Lung (tissue), 12 donors: ENCODE results near the gene TBX4. TPM values are rescaled to one million over a fixed set of nuclear protein-coding genes. Genes with fewer than 3 reads are reported as not detected.
"Not testable (repeated sequence)": the region's sequence is repeated elsewhere in the genome, so short reads cannot be mapped to it uniquely, and the experiment has no call there.

Experiments
- ATAC-seq: fragments of 200-7000 bp; cut with Tn5 transposase; one replicate; pipeline ENCODE4 v1.9.1; 2020; ENCODE audit warnings: moderate number of reproducible peaks; ENCODE audit not compliant: insufficient read depth, low FRiP score
- DNase-seq, 3 donors: peaks; one replicate each; pipeline ENCODE4 v3.0.0-alpha.2; 2013 to 2017
- H3K27ac ChIP-seq, 2 donors: one replicate each; pipeline ENCODE4 v1.5.1; 2013; ENCODE audit warnings: mild to moderate bottlenecking in 2 of 2, moderate library complexity in 2 of 2, control low read depth in 1 of 2, inconsistent platforms in 1 of 2, low read depth in 1 of 2, low read length in 1 of 2
- H3K27me3 ChIP-seq, 3 donors: one replicate each; pipeline ENCODE4 v1.5.1; 2013; ENCODE audit warnings: low read length in 2 of 3; ENCODE audit not compliant: control insufficient read depth in 3 of 3, insufficient read depth in 3 of 3
- H3K36me3 ChIP-seq, 4 donors: one replicate each; pipeline ENCODE4 v1.5.1; 2013; ENCODE audit warnings: low read length in 4 of 4, mild to moderate bottlenecking in 1 of 4, moderate library complexity in 1 of 4; ENCODE audit not compliant: control insufficient read depth in 4 of 4, insufficient read depth in 4 of 4
- H3K4me1 ChIP-seq, 5 donors: one replicate each; pipeline ENCODE4 v1.5.1; 2013; ENCODE audit warnings: low read length in 5 of 5, mild to moderate bottlenecking in 2 of 5, moderate library complexity in 1 of 5; ENCODE audit not compliant: control insufficient read depth in 5 of 5, insufficient read depth in 5 of 5
- H3K4me3 ChIP-seq: one replicate; pipeline ENCODE4 v1.5.1; 2013; ENCODE audit warnings: mild to moderate bottlenecking, control low read depth, moderate library complexity
- H3K9ac ChIP-seq, 2 donors: one replicate each; pipeline ENCODE4 v1.5.1; 2013; ENCODE audit warnings: low read length in 2 of 2, control low read depth in 1 of 2; ENCODE audit not compliant: insufficient read depth in 1 of 2
- H3K9me3 ChIP-seq, 4 donors: one replicate each; pipeline ENCODE4 v1.5.1; 2013; ENCODE audit warnings: low read length in 3 of 4, mild to moderate bottlenecking in 1 of 4, moderate library complexity in 1 of 4; ENCODE audit not compliant: control insufficient read depth in 4 of 4, insufficient read depth in 3 of 4
- WGBS, 2 donors: extraction: QIAGEN DNeasy Blood & Tissue Kit; methylation state at CpG; one replicate each; pipeline ENCODE4 v1.1.7; 2013; 5-methylcytosine and 5-hydroxymethylcytosine counted together
- polyA plus RNA-seq, 2 donors: library from polyadenylated mRNA; stranded (reverse); fragments of 200-250 nt; gene quantifications; one replicate each; pipeline ENCODE4 v1.2.1, GENCODE V29; 2013
- total RNA-seq, 2 donors: library from RNA; depleted of rRNA in 1 of 2; stranded (reverse); fragments of >200 nt in 1 of 2; gene quantifications; one replicate each; pipeline ENCODE4 v1.2.1, GENCODE V29; 2014 to 2021
- TF ChIP-seq, protein P1 (sequence below): IDR thresholded peaks from 2 replicates; pipeline ENCODE4 v1.5.1; 2012; ENCODE audit warnings: mild to moderate bottlenecking; ENCODE audit errors: control extremely low read depth, extremely low read depth
- donor health status: control.
- donor health status: control.
- donor health status: Bipolar disorder and iron deficiency.
- donor health status: healthy.
- donor health status: DM: yes; HTN: yes; CAD: no.

Gene TBX4
- total and polyA plus RNA-seq, 4 donors = 6.1 to 53.7 (median 22.0) TPM

- no peak overlapping the region for H3K27ac ChIP-seq
- H3K9ac ChIP-seq = no peak overlapping the region
- TF ChIP-seq, protein P1, sequence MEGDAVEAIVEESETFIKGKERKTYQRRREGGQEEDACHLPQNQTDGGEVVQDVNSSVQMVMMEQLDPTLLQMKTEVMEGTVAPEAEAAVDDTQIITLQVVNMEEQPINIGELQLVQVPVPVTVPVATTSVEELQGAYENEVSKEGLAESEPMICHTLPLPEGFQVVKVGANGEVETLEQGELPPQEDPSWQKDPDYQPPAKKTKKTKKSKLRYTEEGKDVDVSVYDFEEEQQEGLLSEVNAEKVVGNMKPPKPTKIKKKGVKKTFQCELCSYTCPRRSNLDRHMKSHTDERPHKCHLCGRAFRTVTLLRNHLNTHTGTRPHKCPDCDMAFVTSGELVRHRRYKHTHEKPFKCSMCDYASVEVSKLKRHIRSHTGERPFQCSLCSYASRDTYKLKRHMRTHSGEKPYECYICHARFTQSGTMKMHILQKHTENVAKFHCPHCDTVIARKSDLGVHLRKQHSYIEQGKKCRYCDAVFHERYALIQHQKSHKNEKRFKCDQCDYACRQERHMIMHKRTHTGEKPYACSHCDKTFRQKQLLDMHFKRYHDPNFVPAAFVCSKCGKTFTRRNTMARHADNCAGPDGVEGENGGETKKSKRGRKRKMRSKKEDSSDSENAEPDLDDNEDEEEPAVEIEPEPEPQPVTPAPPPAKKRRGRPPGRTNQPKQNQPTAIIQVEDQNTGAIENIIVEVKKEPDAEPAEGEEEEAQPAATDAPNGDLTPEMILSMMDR = no peak
- H3K4me3 ChIP-seq = no peak overlapping the region
- DNase-seq (no peak), ATAC-seq (no peak)
- no peaks in the 10 kb centered on the region for H3K27me3 ChIP-seq
- WGBS, 2 donors = 81 to 89% methylated on average over 3 of the region's 3 CpGs
- no peaks in the 10 kb centered on the region for H3K36me3 ChIP-seq
- peaks cover 0 to 7% (median 0%) of the 10 kb centered on the region in 5 donors for H3K4me1 ChIP-seq
- no peaks in the 10 kb centered on the region for H3K9me3 ChIP-seq
These were observed 72.1 kb downstream of the TBX4 start for GRCh38 chr17:61524319-61524718.

DNA sequence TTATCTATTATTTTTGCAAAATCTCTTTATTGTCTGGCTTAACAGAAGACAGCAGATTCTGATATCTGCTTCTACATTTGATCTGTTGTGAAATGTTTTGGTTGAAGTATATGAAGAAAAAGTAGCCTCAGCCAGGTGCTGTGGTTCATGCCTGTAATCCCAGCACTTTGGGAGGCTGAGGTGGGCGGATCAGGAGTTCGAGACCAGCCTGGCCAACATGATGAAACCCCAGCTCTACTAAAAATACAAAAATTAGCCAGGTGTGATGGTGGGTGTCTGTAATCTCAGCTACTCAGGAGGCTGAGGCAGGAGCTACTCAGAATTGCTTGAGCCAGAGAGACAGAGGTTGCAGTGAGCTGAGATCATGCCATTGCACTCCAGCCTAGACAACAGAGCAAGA lies 75.2 kb downstream of the TBX4 start:
- WGBS, 2 donors = 94 to 96% methylated on average over 2 of the region's 2 CpGs

DNA sequence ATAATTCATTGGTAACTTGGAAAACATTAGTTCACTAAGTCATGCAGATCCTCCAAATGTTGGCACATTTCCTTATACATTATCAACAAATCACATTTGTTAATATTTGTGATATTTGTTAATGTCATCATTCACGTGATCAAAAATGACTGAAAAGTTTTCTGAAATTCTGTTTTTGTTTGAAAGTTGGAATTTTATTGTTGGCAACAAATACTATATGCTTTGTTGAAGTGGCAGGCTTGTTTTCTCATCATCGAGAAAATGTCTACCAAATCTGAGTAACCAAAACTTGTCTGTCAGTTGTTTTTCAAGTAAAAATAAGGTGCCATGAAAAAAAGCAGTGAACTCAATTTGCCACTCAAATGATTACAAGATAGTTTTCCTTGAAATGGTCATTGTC lies 75.9 kb downstream of the TBX4 start:
- H3K9ac ChIP-seq = no peak overlapping the region
- no peak for ATAC-seq
- H3K4me1 ChIP-seq = peaks cover 0 to 7% (median 0%) of the 10 kb centered on the region in 5 donors
- no peaks in the 10 kb centered on the region for H3K27me3 ChIP-seq
- H3K9me3 ChIP-seq = no peaks in the 10 kb centered on the region
- 87 to 92% methylated on average over 2 of the region's 2 CpGs for WGBS, 2 donors
- no peaks in the 10 kb centered on the region for H3K36me3 ChIP-seq
- TF ChIP-seq, protein P1 = no peak
- no peak overlapping the region for H3K27ac ChIP-seq
- H3K4me3 ChIP-seq = no peak overlapping the region
- no peak for DNase-seq

More for the DNA sequence above, 75.2 kb downstream of the TBX4 start:
- not testable (repeated sequence) for H3K4me1 ChIP-seq, H3K4me3 ChIP-seq, H3K27ac ChIP-seq, H3K9me3 ChIP-seq, ATAC-seq, H3K9ac ChIP-seq, DNase-seq, H3K36me3 ChIP-seq, H3K27me3 ChIP-seq

DNA sequence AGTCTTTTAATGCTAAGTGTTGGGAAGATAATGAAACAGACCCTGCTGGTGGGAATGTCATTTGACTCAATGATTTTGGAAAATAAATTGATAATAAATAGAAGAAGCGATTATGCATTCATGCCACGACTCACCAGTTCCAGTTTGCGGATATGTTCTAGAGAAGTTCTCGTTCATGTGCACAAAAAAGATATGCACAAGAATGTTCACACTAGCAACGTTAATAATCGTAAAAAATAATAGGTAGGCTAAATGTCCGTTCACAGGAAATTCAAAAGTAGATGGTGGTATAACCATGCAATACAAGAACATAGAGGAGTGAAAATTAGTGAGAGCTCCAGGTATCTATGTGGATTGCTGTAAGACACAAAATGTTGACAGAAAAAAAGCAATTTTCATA lies 79.0 kb downstream of the TBX4 start:
- no peaks in the 10 kb centered on the region for H3K36me3 ChIP-seq
- WGBS, 2 donors = 88% methylated on average over 7 of the region's 7 CpGs
- H3K4me3 ChIP-seq = no peak overlapping the region
- no peaks in the 10 kb centered on the region for H3K27me3 ChIP-seq
- DNase-seq = no peak
- no peaks in the 10 kb centered on the region for H3K9me3 ChIP-seq
- ATAC-seq = no peak
- no peak overlapping the region for H3K9ac ChIP-seq
- peaks cover 0 to 1% (median 0%) of the 10 kb centered on the region in 5 donors for H3K4me1 ChIP-seq
- no peak overlapping the region for H3K27ac ChIP-seq
- TF ChIP-seq, protein P1 = no peak
